Endothelial cell of umbilical vein (primary cell): ENCODE data around the gene DEPDC1. TPM values are rescaled to one million over a fixed set of nuclear protein-coding genes. Genes with fewer than 3 reads are reported as not detected.

ENCODE experiments used
- BruUV-seq: library from RNA; stranded (reverse); fragments of 400-500 nt; replicated peaks from 2 replicates; lab custom pipeline; 2021; lab: Mats Ljungman, UMichigan
- CTCF ChIA-PET: fragments of 300-600, 350-600 bp; sonication (Branson Sonifier 250); formaldehyde crosslinking; loops from one replicate; lab custom pipeline; 2021; ENCODE audit warnings: antibody characterized with exemption, inconsistent platforms; lab: Charles Lee
- POLR2A ChIA-PET: fragments of 300-600, 350-600 bp; sonication (Branson Sonifier 250); formaldehyde crosslinking; loops from one replicate; lab custom pipeline; 2021; ENCODE audit warnings: antibody characterized with exemption, inconsistent platforms; lab: Charles Lee
- DNase-seq: peaks from one replicate; pipeline ENCODE4 v3.0.0-alpha.2; 2011; ENCODE audit warnings: low read depth, low spot score
- FAIRE-seq: peaks from 2 replicates; lab custom pipeline; 2011; peaks lifted over from hg19 to GRCh38; lab: Jason Lieb, UNC
- H2AFZ ChIP-seq: 2 replicates; pipeline ENCODE4 v1.6.0; 2012; ENCODE audit warnings: low read depth, low read length, control low read depth, inconsistent platforms
- H3K27ac ChIP-seq: 2 replicates; pipeline ENCODE4 v1.5.1; 2011; ENCODE audit warnings: low read depth, mild to moderate bottlenecking, control low read depth, low read length, moderate library complexity; ENCODE audit not compliant: insufficient read depth
- H3K27me3 ChIP-seq, 2 experiments: 2 replicates each; pipeline versions ENCODE4 v1.6.0 to v1.6.1; 2011; ENCODE audit warnings: low read length in 2 of 2, mixed read lengths in 1 of 2; ENCODE audit not compliant: control insufficient read depth in 2 of 2, insufficient read depth in 2 of 2
- H3K36me3 ChIP-seq, 2 experiments: 2 replicates in 1 of 2; 3 replicates in 1 of 2; pipeline ENCODE4 v1.5.1; 2011; ENCODE audit warnings: low read length in 2 of 2, mild to moderate bottlenecking in 1 of 2, moderate library complexity in 1 of 2; ENCODE audit not compliant: control insufficient read depth in 2 of 2, insufficient read depth in 2 of 2; ENCODE audit errors: extremely low read depth in 1 of 2
- H3K4me1 ChIP-seq: 3 replicates; pipeline ENCODE4 v1.5.1; 2011; ENCODE audit warnings: mild to moderate bottlenecking, low read length; ENCODE audit not compliant: control insufficient read depth, insufficient read depth; ENCODE audit errors: extremely low read depth
- H3K4me2 ChIP-seq: 2 replicates; pipeline ENCODE4 v1.6.1; 2011; ENCODE audit warnings: low read length, control low read depth, mixed read lengths; ENCODE audit not compliant: insufficient read depth
- H3K4me3 ChIP-seq, 3 experiments: fragments of 200-600 bp in 1 of 3; sonication (generic), shearing (Covaris generic) in 1 of 3; replicated peaks in 1 of 3; 2 replicates each; pipeline ENCODE4 v1.5.1; 2011 to 2016; ENCODE audit warnings: control low read depth in 3 of 3, low read length in 3 of 3, mild to moderate bottlenecking in 2 of 3, inconsistent platforms in 1 of 3, low read depth in 1 of 3, moderate library complexity in 1 of 3; ENCODE audit not compliant: insufficient read depth in 1 of 3
- H3K79me2 ChIP-seq: 2 replicates; pipeline ENCODE4 v1.6.0; 2012; ENCODE audit warnings: low read length, inconsistent platforms; ENCODE audit not compliant: control insufficient read depth, insufficient read depth
- H3K9ac ChIP-seq: replicated peaks from 2 replicates; pipeline ENCODE3; 2011; ENCODE audit warnings: low read length, control low read depth; ENCODE audit not compliant: insufficient read depth; ENCODE audit errors: extremely low read depth
- H3K9me1 ChIP-seq: replicated peaks from 3 replicates; pipeline ENCODE4 v1.6.0; 2011; ENCODE audit warnings: mild to moderate bottlenecking, low read length; ENCODE audit not compliant: control insufficient read depth, insufficient read depth; ENCODE audit errors: extremely low read depth
- H3K9me3 ChIP-seq: replicated peaks from 2 replicates; pipeline ENCODE4 v1.5.1; 2012; ENCODE audit warnings: low read length, inconsistent platforms; ENCODE audit not compliant: control insufficient read depth, insufficient read depth
- H4K20me1 ChIP-seq: replicated peaks from 2 replicates; pipeline ENCODE3; 2011; ENCODE audit warnings: mild to moderate bottlenecking, low read length; ENCODE audit not compliant: control insufficient read depth, insufficient read depth; ENCODE audit errors: extremely low read depth
- EZH2 ChIP-seq: IDR thresholded peaks from 2 replicates; pipeline ENCODE4 v1.6.1; 2012; ENCODE audit warnings: borderline replicate concordance, low read depth, mild to moderate bottlenecking, moderate library complexity, low read length, inconsistent platforms; ENCODE audit not compliant: severe bottlenecking
- FOS ChIP-seq: IDR thresholded peaks from 2 replicates; pipeline ENCODE4 v1.6.1; 2011; ENCODE audit warnings: mild to moderate bottlenecking, low read length, moderate library complexity, borderline replicate concordance; ENCODE audit not compliant: insufficient read depth
- GATA2 ChIP-seq: IDR thresholded peaks from 2 replicates; pipeline ENCODE4 v1.7.0; 2011; ENCODE audit warnings: low read depth, mild to moderate bottlenecking, moderate library complexity, mixed read lengths, low read length; ENCODE audit not compliant: insufficient read length, insufficient read depth
- JUN ChIP-seq: IDR thresholded peaks from 2 replicates; pipeline ENCODE4 v1.6.1; 2011; ENCODE audit warnings: borderline replicate concordance, low read depth; ENCODE audit not compliant: insufficient read length, insufficient read depth
- MAX ChIP-seq: IDR thresholded peaks from 2 replicates; pipeline ENCODE4 v1.6.1; 2011; ENCODE audit not compliant: insufficient read depth, insufficient read length
- MYC ChIP-seq: IDR thresholded peaks from one replicate; pipeline ENCODE4 v1.6.1; 2011; ENCODE audit warnings: mild to moderate bottlenecking, low read depth, low read length
- POLR2A ChIP-seq: IDR thresholded peaks from 2 replicates; pipeline ENCODE4 v1.6.1; 2012; ENCODE audit warnings: low read depth, mild to moderate bottlenecking, control low read depth, low read length
- POLR2AphosphoS5 ChIP-seq: IDR thresholded peaks from 2 replicates; pipeline ENCODE4 v1.6.1; 2012; ENCODE audit warnings: low read depth, mild to moderate bottlenecking, control low read depth, low read length, moderate library complexity; ENCODE audit not compliant: insufficient read depth
- dilution Hi-C: fragments of 300-500 bp; cut with MboI; formaldehyde crosslinking; loops from one replicate; pipeline ENCODE4 v1.15.0; 2019; ENCODE audit warnings: low sequenced_read_pairs; ENCODE audit not compliant: extremely low pct_ligation_motif_present
- intact Hi-C: fragments of 100-400 bp; cut with micrococcal nuclease; formaldehyde crosslinking; loops from one replicate; pipeline ENCODE4 v1.10.0; 2022
- polyA plus RNA-seq, 4 experiments: library from polyadenylated mRNA; depleted of rRNA in 3 of 4; stranded (reverse) in 3 of 4; unstranded in 1 of 4; fragments of >200 nt; gene quantifications; 2 replicates each; pipeline versions ENCODE4 v1.2.1 to v1.2.3, GENCODE V29; 2011 to 2012; ENCODE audit warnings: missing spikeins in 1 of 4
- total RNA-seq: library from RNA; stranded (reverse); gene quantifications from 2 replicates; pipeline ENCODE4 v1.2.3, GENCODE V29; 2021
- TF ChIP-seq, protein P1 (sequence below), 2 donors: IDR thresholded peaks; 1 replicate in 1 of 2; 2 replicates in 1 of 2; pipeline ENCODE4 v1.5.1; 2011; ENCODE audit warnings: low read length in 2 of 2, mild to moderate bottlenecking in 2 of 2, moderate library complexity in 2 of 2, control low read depth in 1 of 2, inconsistent platforms in 1 of 2, low read depth in 1 of 2; ENCODE audit not compliant: insufficient read depth in 1 of 2; ENCODE audit errors: extremely low read depth in 1 of 2

Gene DEPDC1
- total and polyA plus RNA-seq, 2 donors (not counting 3 experiments of a cell fraction or from before 2014, with no cell fraction given), result 5.5 to 30.4 TPM

DNA sequence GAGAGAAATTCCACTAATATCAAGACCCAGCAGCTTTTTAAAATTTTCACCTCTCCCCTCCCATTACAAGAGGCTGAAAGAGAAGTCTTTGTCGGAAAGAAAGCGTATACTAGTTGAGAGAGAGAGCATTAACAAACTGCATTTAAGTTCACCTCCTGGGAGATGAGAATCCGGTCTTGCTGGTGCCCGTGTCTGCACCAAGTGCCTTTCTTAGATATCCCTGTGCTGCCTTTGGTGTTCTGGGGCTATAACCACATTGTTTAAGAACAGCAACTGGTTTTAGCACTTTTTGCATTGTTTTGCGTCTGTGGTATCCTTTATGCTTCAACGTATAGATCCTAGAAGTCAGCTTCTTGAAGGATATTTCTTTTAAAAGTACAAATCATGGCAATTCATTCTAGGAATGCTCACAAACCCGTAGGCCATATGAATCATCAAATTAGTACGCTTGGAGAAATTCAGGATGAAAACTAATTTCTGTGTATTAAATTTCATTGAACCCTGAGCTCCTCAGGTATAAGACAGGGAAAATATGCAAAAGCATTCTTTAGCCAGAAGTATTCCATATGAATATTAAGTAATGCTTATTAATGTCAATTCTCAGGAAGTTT, 43.7 kb downstream of the DEPDC1 start:
- DNase-seq (no peak), FAIRE-seq (no peak)
- Histone ChIP-seq H3K4me3 (no peak overlapping the region), H3K9ac (no peak overlapping the region), H4K20me1 (no peaks in the 10 kb centered on the region), H3K36me3 (no peaks in the 10 kb centered on the region), H3K27me3 (no peaks in the 10 kb centered on the region), H3K79me2 (no peaks in the 10 kb centered on the region), H3K27ac (no peak overlapping the region), H3K9me3 (no peaks in the 10 kb centered on the region), H3K4me2 (no peak overlapping the region), H3K4me1 (no peaks in the 10 kb centered on the region), H2AFZ (no peak overlapping the region), H3K9me1 (no peaks in the 10 kb centered on the region)
- BruUV-seq, result no TSS peak
- TF ChIP-seq FOS (no peak), POLR2AphosphoS5 (no peak), MYC (no peak), POLR2A (no peak), GATA2 (no peak), JUN (no peak), EZH2 (no peak)
- ChIA-PET CTCF (interaction anchor here (0.6 to 2.3 kb wide), 3 partner anchors 10 to 110 kb away, joined by 3 to 12 read pairs (median 3); no protein-coding TSS in a partner anchor), POLR2A (interaction anchor here (0.6 kb wide), 1 partner anchor 768 kb away, joined by 11 read pairs; the partner anchor contains the start of gene GADD45A)
- intact Hi-C loops, result no loop called here
- dilution Hi-C loops, result no loop called here

- DNase-seq (no peak), FAIRE-seq (no peak)
- H3K27me3 ChIP-seq, result peaks cover 0 to under 1% of the 10 kb centered on the region in 2 experiments
- H3K4me2 ChIP-seq, result no peak within 1 kb of the TSS
- H3K79me2 ChIP-seq, result no peaks in the 10 kb centered on the region
- POLR2A ChIA-PET, result no interaction called here
- no peak for TF ChIP-seq GATA2
- no peak for TF ChIP-seq MYC
- no peak for TF ChIP-seq JUN
- TF ChIP-seq EZH2, result no peak
- TF ChIP-seq MAX, result no peak
- TF ChIP-seq POLR2A, result no peak
- TF ChIP-seq, protein P1, sequence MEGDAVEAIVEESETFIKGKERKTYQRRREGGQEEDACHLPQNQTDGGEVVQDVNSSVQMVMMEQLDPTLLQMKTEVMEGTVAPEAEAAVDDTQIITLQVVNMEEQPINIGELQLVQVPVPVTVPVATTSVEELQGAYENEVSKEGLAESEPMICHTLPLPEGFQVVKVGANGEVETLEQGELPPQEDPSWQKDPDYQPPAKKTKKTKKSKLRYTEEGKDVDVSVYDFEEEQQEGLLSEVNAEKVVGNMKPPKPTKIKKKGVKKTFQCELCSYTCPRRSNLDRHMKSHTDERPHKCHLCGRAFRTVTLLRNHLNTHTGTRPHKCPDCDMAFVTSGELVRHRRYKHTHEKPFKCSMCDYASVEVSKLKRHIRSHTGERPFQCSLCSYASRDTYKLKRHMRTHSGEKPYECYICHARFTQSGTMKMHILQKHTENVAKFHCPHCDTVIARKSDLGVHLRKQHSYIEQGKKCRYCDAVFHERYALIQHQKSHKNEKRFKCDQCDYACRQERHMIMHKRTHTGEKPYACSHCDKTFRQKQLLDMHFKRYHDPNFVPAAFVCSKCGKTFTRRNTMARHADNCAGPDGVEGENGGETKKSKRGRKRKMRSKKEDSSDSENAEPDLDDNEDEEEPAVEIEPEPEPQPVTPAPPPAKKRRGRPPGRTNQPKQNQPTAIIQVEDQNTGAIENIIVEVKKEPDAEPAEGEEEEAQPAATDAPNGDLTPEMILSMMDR (IDR thresholded peaks at IDR 0.05; ENCODE audit: extremely low read depth in 1 of 2, insufficient read depth in 1 of 2, low read depth in 1 of 2, low read length in 2 of 2), result no peak
- TF ChIP-seq FOS, result no peak
- no peak within 1 kb of the TSS for H3K4me3 ChIP-seq
- dilution Hi-C loops (no loop called here), intact Hi-C loops (no loop called here)
- no peak within 1 kb of the TSS for H3K27ac ChIP-seq
- H3K9me3 ChIP-seq, result no peaks in the 10 kb centered on the region
- BruUV-seq, result no TSS peak
- no peaks in the 10 kb centered on the region for H3K36me3 ChIP-seq
- CTCF ChIA-PET, result interaction anchor here (0.9 to 1.4 kb wide), 2 partner anchors 66 to 330 kb away, joined by 3 read pairs; no protein-coding TSS in a partner anchor
- no peaks in the 10 kb centered on the region for H3K4me1 ChIP-seq
- no peaks in the 10 kb centered on the region for H3K9me1 ChIP-seq
- no peak within 1 kb of the TSS for H2AFZ ChIP-seq
- H4K20me1 ChIP-seq, result no peaks in the 10 kb centered on the region
- H3K9ac ChIP-seq, result no peak within 1 kb of the TSS
Observed at GRCh38 chr1:68449901-68450300, 47.0 kb downstream of the DEPDC1 start, which contains the start of gene RPE65. Gene RPE65 (minus strand): TSS chr1:68449954. CDS start chr1:68449905, 49 bp downstream.
